Brain microvascular endothelial cell (primary cell): ENCODE results near the gene ATXN7L3.

Experiments used
- DNase-seq: peaks from one replicate; pipeline ENCODE4 v3.0.0-alpha.2; 2020
- H3K27ac ChIP-seq: fragments of 250-450 bp; sonication (Bioruptor Pico); 2 replicates; pipeline ENCODE4 v1.5.1; 2020; ENCODE audit warnings: mild to moderate bottlenecking, moderate library complexity
- H3K27me3 ChIP-seq: fragments of 250-450 bp; sonication (Bioruptor Pico); replicated peaks from 2 replicates; pipeline ENCODE4 v1.5.1; 2020; ENCODE audit warnings: mild to moderate bottlenecking
- H3K36me3 ChIP-seq: fragments of 250-450 bp; sonication (Bioruptor Pico); replicated peaks from 2 replicates; pipeline ENCODE4 v1.5.1; 2020; ENCODE audit warnings: mild to moderate bottlenecking
- H3K4me3 ChIP-seq: 2 replicates; pipeline ENCODE4 v1.5.1; 2011; ENCODE audit warnings: low read depth, mild to moderate bottlenecking, control low read depth, low read length, moderate library complexity
- CTCF ChIP-seq: IDR thresholded peaks from 2 replicates; pipeline ENCODE4 v1.5.1; 2011; ENCODE audit warnings: low read depth, mild to moderate bottlenecking, moderate library complexity, low read length, control low read depth, inconsistent platforms; ENCODE audit errors: missing control alignments
- in situ Hi-C: cut with HindIII; loops from 2 replicates; pipeline ENCODE4 v1.10.0; 2017; ENCODE audit warnings: low sequenced_read_pairs, low pct_ligation_motif_present

ATXN7L3 gene

GRCh38 chr17:44188576-44189403 is 10.9 kb downstream of the ATXN7L3 start:
- H3K4me3 ChIP-seq = no peak overlapping the region
- in situ Hi-C loops = no loop called here
- no peak for DNase-seq
- H3K27me3 ChIP-seq = no peaks in the 10 kb centered on the region
- H3K27ac ChIP-seq = no peak overlapping the region
- TF ChIP-seq CTCF = no peak
- peaks cover 35% of the 10 kb centered on the region for H3K36me3 ChIP-seq

- in situ Hi-C loops = no loop called here
- peak overlapping the region; percentile 97 for H3K27ac ChIP-seq
- no peaks in the 10 kb centered on the region for H3K27me3 ChIP-seq
- H3K36me3 ChIP-seq = peaks cover 26% of the 10 kb centered on the region
- H3K4me3 ChIP-seq = peak overlapping the region; percentile 99
- no peak for TF ChIP-seq CTCF
- no peak for DNase-seq
Observed at GRCh38 chr17:44187131-44187899, 12.4 kb downstream of the ATXN7L3 start.

GRCh38 chr17:44186307-44187130 is 13.2 kb downstream of the ATXN7L3 start, which contains the start of gene TMUB2:
TMUB2 (plus strand) TSS chr17:44186972; CDS start chr17:44187709, 737 bp downstream.
- no peak for TF ChIP-seq CTCF
- Histone ChIP-seq H3K27me3 (no peaks in the 10 kb centered on the region), H3K36me3 (peaks cover 29% of the 10 kb centered on the region), H3K4me3 (peak within 1 kb of the TSS; percentile 99), H3K27ac (peak within 1 kb of the TSS; percentile 97)
- DNase-seq = peak; percentile 99
- in situ Hi-C loops = no loop called here

- peaks cover 14% of the 10 kb centered on the region for H3K36me3 ChIP-seq
- in situ Hi-C loops = no loop called here
- DNase-seq = no peak
- H3K4me3 ChIP-seq = no peak overlapping the region
- no peaks in the 10 kb centered on the region for H3K27me3 ChIP-seq
- no peak for TF ChIP-seq CTCF
- no peak overlapping the region for H3K27ac ChIP-seq
Observed at GRCh38 chr17:44184212-44184810, 15.4 kb downstream of the ATXN7L3 start.

- no peak for DNase-seq
- Histone ChIP-seq H3K27me3 (no peaks in the 10 kb centered on the region), H3K4me3 (no peak overlapping the region), H3K27ac (no peak overlapping the region), H3K36me3 (peaks cover 20% of the 10 kb centered on the region)
- in situ Hi-C loops = no loop called here
- no peak for TF ChIP-seq CTCF
Observed at GRCh38 chr17:44183024-44183423, 16.7 kb downstream of the ATXN7L3 start.
